Activated CD8-positive, alpha-beta memory T cell treated with anti-CD3 and anti-CD28 coated beads, Interleukin-2, amount 10 ng/mL, durations not matched to agents 7 days and 5 days (primary cell): ENCODE results near the gene ALOXE3. TPM values are rescaled to one million over a fixed set of nuclear protein-coding genes. Genes with fewer than 3 reads are reported as not detected.
"Not testable (repeated sequence)": the region's sequence is repeated elsewhere in the genome, so short reads cannot be mapped to it uniquely, and the experiment has no call there.

Experiments used
- ATAC-seq: fragments of 150-1000 bp; cut with Tn5 transposase; one replicate; pipeline ENCODE4 v1.10.0; 2021; ENCODE audit warnings: moderate library complexity
- CTCF ChIA-PET: fragments of 350-600 bp; sonication (Branson Sonifier 250); formaldehyde crosslinking; loops from one replicate; lab custom pipeline; 2021; ENCODE audit warnings: antibody characterized with exemption; lab: Charles Lee
- DNase-seq: peaks from one replicate; pipeline ENCODE4 v3.0.0-alpha.2; 2020
- H3K27ac Mint-ChIP-seq: one replicate; pipeline ENCODE4 v1.8.0; 2021; ENCODE audit warnings: mild to moderate bottlenecking, mixed read lengths
- H3K27me3 Mint-ChIP-seq: one replicate; pipeline ENCODE4 v1.8.0; 2021; ENCODE audit warnings: mixed read lengths
- H3K36me3 Mint-ChIP-seq: one replicate; pipeline ENCODE4 v1.8.0; 2021; ENCODE audit warnings: mild to moderate bottlenecking, mixed read lengths
- H3K4me1 Mint-ChIP-seq: one replicate; pipeline ENCODE4 v1.8.0; 2021; ENCODE audit warnings: mixed read lengths
- H3K4me3 Mint-ChIP-seq: one replicate; pipeline ENCODE4 v1.8.0; 2021; ENCODE audit warnings: mild to moderate bottlenecking, moderate library complexity, mixed read lengths
- H3K9me3 Mint-ChIP-seq: one replicate; pipeline ENCODE4 v1.8.0; 2022; ENCODE audit warnings: low read depth, mixed read lengths
- total RNA-seq, 2 experiments: library from RNA; stranded (reverse); gene quantifications; one replicate each; pipeline ENCODE4 v1.2.3, GENCODE V29; 2021

Gene ALOXE3
- total RNA-seq, 2 experiments from 2014 or later: not detected

- DNase-seq: no peak
- Mint-ChIP-seq H3K4me1 (peaks cover 9% of the 10 kb centered on the region), H3K27me3 (peaks cover 7% of the 10 kb centered on the region), H3K36me3 (no peaks in the 10 kb centered on the region), H3K27ac (no peak overlapping the region), H3K4me3 (no peak overlapping the region), H3K9me3 (no peaks in the 10 kb centered on the region)
- CTCF ChIA-PET: interaction anchor here (0.6 to 8.4 kb wide), 7 partner anchors 8 to 140 kb away, joined by 3 to 85 read pairs (median 3); no protein-coding TSS in a partner anchor
- ATAC-seq: no peak
These were observed 34.1 kb downstream of the ALOXE3 start for GRCh38 chr17:8084250-8084649.

GRCh38 chr17:8082292-8082691 is 36.0 kb downstream of the ALOXE3 start:
- peaks cover 12% of the 10 kb centered on the region for H3K4me1 Mint-ChIP-seq
- H3K9me3 Mint-ChIP-seq: no peaks in the 10 kb centered on the region
- CTCF ChIA-PET: interaction anchor here (1.0 to 8.4 kb wide), 5 partner anchors 9 to 33 kb away, joined by 4 to 85 read pairs (median 6); no protein-coding TSS in a partner anchor
- no peak overlapping the region for H3K27ac Mint-ChIP-seq
- ATAC-seq (no peak), DNase-seq (no peak)
- H3K27me3 Mint-ChIP-seq: peaks cover 5% of the 10 kb centered on the region
- H3K36me3 Mint-ChIP-seq: no peaks in the 10 kb centered on the region
- no peak overlapping the region for H3K4me3 Mint-ChIP-seq

- ATAC-seq: no peak
- Mint-ChIP-seq H3K4me3 (no peak overlapping the region), H3K27ac (no peak overlapping the region), H3K9me3 (no peaks in the 10 kb centered on the region), H3K4me1 (peaks cover 12% of the 10 kb centered on the region), H3K27me3 (peaks cover 6% of the 10 kb centered on the region), H3K36me3 (no peaks in the 10 kb centered on the region)
- DNase-seq: no peak
- CTCF ChIA-PET: interaction anchor here (0.6 to 8.4 kb wide), 6 partner anchors 8 to 213 kb away, joined by 3 to 85 read pairs (median 5); partner anchors contain the start of gene SLC25A35
These were observed 36.4 kb downstream of the ALOXE3 start for GRCh38 chr17:8081876-8082275.

- Mint-ChIP-seq H3K9me3 (no peaks in the 10 kb centered on the region), H3K27ac (no peak overlapping the region), H3K27me3 (peaks cover 11% of the 10 kb centered on the region), H3K4me3 (no peak overlapping the region), H3K36me3 (no peaks in the 10 kb centered on the region), H3K4me1 (peaks cover 12% of the 10 kb centered on the region)
- ATAC-seq (no peak), DNase-seq (no peak)
- CTCF ChIA-PET: interaction anchor here (1.3 to 13.6 kb wide), 8 partner anchors 11 to 214 kb away, joined by 3 to 256 read pairs (median 16); partner anchors contain the start of gene SLC25A35
These were observed 37.5 kb downstream of the ALOXE3 start for GRCh38 chr17:8080799-8081219.

- DNase-seq: no peak
These were observed 38.0 kb downstream of the ALOXE3 start for GRCh38 chr17:8080208-8080798.

GRCh38 chr17:8079291-8080207 is 38.8 kb downstream of the ALOXE3 start:
- Mint-ChIP-seq H3K27me3 (peaks cover 20% of the 10 kb centered on the region), H3K4me3 (peak overlapping the region; percentile 87), H3K36me3 (no peaks in the 10 kb centered on the region), H3K9me3 (no peaks in the 10 kb centered on the region), H3K27ac (peak overlapping the region; percentile 81), H3K4me1 (peaks cover 12% of the 10 kb centered on the region)
- DNase-seq (peak; percentile 85), ATAC-seq (peak; percentile 86)
- CTCF ChIA-PET: interaction anchor here (0.6 to 13.6 kb wide), 25 partner anchors 9 to 1039 kb away, joined by 3 to 256 read pairs (median 4); partner anchors contain the start of genes ALOXE3, CTC1 and HES7

More at GRCh38 chr17:8080208-8080798, 38.0 kb downstream of the ALOXE3 start:
- no peaks in the 10 kb centered on the region for H3K36me3 Mint-ChIP-seq
- H3K4me1 Mint-ChIP-seq: peaks cover 12% of the 10 kb centered on the region
- peaks cover 13% of the 10 kb centered on the region for H3K27me3 Mint-ChIP-seq
- H3K4me3 Mint-ChIP-seq: peak overlapping the region; percentile 87
- no peak for ATAC-seq
- CTCF ChIA-PET: interaction anchor here (1.0 to 13.6 kb wide), 14 partner anchors 10 to 396 kb away, joined by 3 to 256 read pairs (median 6); partner anchors contain the start of genes ALOXE3 and SLC25A35
- peak overlapping the region; percentile 81 for H3K27ac Mint-ChIP-seq
- no peaks in the 10 kb centered on the region for H3K9me3 Mint-ChIP-seq

GRCh38 chr17:8077939-8078338 is 40.4 kb downstream of the ALOXE3 start:
- CTCF ChIA-PET: interaction anchor here (0.6 to 13.6 kb wide), 4 partner anchors 14 to 783 kb away, joined by 3 to 256 read pairs (median 44); no protein-coding TSS in a partner anchor
- H3K27me3 Mint-ChIP-seq: peaks cover 36% of the 10 kb centered on the region
- not testable (repeated sequence) for H3K27ac Mint-ChIP-seq

GRCh38 chr17:8076502-8077266 is 41.6 kb downstream of the ALOXE3 start:
- H3K4me3 Mint-ChIP-seq: no peak overlapping the region
- no peak for DNase-seq
- H3K9me3 Mint-ChIP-seq: no peaks in the 10 kb centered on the region
- no peaks in the 10 kb centered on the region for H3K36me3 Mint-ChIP-seq
- no peak for ATAC-seq
- H3K4me1 Mint-ChIP-seq: peaks cover 30% of the 10 kb centered on the region
- no peak overlapping the region for H3K27ac Mint-ChIP-seq
- CTCF ChIA-PET: interaction anchor here (0.9 to 13.6 kb wide), 6 partner anchors 16 to 43 kb away, joined by 3 to 256 read pairs (median 22); partner anchors contain the start of gene ALOXE3
- peaks cover 47% of the 10 kb centered on the region for H3K27me3 Mint-ChIP-seq

More at GRCh38 chr17:8077939-8078338, 40.4 kb downstream of the ALOXE3 start:
- ATAC-seq, H3K36me3 Mint-ChIP-seq, H3K9me3 Mint-ChIP-seq, H3K4me3 Mint-ChIP-seq, DNase-seq: not testable (repeated sequence)
- H3K4me1 Mint-ChIP-seq: peaks cover 24% of the 10 kb centered on the region

- H3K4me3 Mint-ChIP-seq: no peak overlapping the region
- CTCF ChIA-PET: interaction anchor here (0.9 to 13.6 kb wide), 10 partner anchors 11 to 301 kb away, joined by 3 to 256 read pairs (median 8); partner anchors contain the start of gene ALOXE3
- DNase-seq: no peak
- H3K9me3 Mint-ChIP-seq: no peaks in the 10 kb centered on the region
- H3K27ac Mint-ChIP-seq: no peak overlapping the region
- H3K27me3 Mint-ChIP-seq: peaks cover 56% of the 10 kb centered on the region
- H3K4me1 Mint-ChIP-seq: peaks cover 30% of the 10 kb centered on the region
- H3K36me3 Mint-ChIP-seq: no peaks in the 10 kb centered on the region
- ATAC-seq: no peak
These were observed 42.6 kb downstream of the ALOXE3 start for GRCh38 chr17:8075574-8076342.

- Mint-ChIP-seq H3K27ac (no peak overlapping the region), H3K9me3 (no peaks in the 10 kb centered on the region), H3K4me1 (peaks cover 25% of the 10 kb centered on the region), H3K36me3 (no peaks in the 10 kb centered on the region), H3K4me3 (no peak overlapping the region), H3K27me3 (peaks cover 61% of the 10 kb centered on the region)
- CTCF ChIA-PET: interaction anchor here (0.7 to 13.6 kb wide), 21 partner anchors 10 to 335 kb away, joined by 3 to 256 read pairs (median 8); partner anchors contain the start of genes ALOX12B, ALOXE3 and RNF227
- ATAC-seq: no peak
- no peak for DNase-seq
These were observed 43.2 kb downstream of the ALOXE3 start for GRCh38 chr17:8075081-8075480.

- H3K27me3 Mint-ChIP-seq: peaks cover 61% of the 10 kb centered on the region
- no peaks in the 10 kb centered on the region for H3K9me3 Mint-ChIP-seq
- H3K36me3 Mint-ChIP-seq: no peaks in the 10 kb centered on the region
- ATAC-seq (no peak), DNase-seq (no peak)
- no peak overlapping the region for H3K27ac Mint-ChIP-seq
- peaks cover 21% of the 10 kb centered on the region for H3K4me1 Mint-ChIP-seq
- CTCF ChIA-PET: interaction anchor here (0.7 to 13.6 kb wide), 41 partner anchors 10 to 367 kb away, joined by 3 to 256 read pairs (median 4); partner anchors contain the start of genes ALOX12B, ALOXE3, NAA38 and RNF227
- no peak overlapping the region for H3K4me3 Mint-ChIP-seq
These were observed 43.8 kb downstream of the ALOXE3 start for GRCh38 chr17:8074554-8074953.
